Ovary (tissue), 9 donors: ENCODE results near the gene ING1. TPM values are rescaled to one million over a fixed set of nuclear protein-coding genes. Genes with fewer than 3 reads are reported as not detected.
"Not testable (repeated sequence)": the region's sequence is repeated elsewhere in the genome, so short reads cannot be mapped to it uniquely, and the experiment has no call there.

Experiments used
- DNase-seq, 5 donors: peaks; one replicate each; pipeline ENCODE4 v3.0.0-alpha.2; 2019 to 2020
- H3K27ac ChIP-seq, 2 donors: fragments of 200-600 bp; one replicate each; pipeline versions ENCODE4 v1.5.1 to v1.8.0; 2019 to 2022
- H3K27me3 ChIP-seq: fragments of 200-600 bp; one replicate; pipeline ENCODE4 v1.8.0; 2022
- H3K36me3 ChIP-seq: fragments of 200-600 bp; sonication (generic); one replicate; pipeline ENCODE4 v1.5.1; 2019
- H3K4me1 ChIP-seq: one replicate; pipeline ENCODE4 v1.8.1; 2013; ENCODE audit warnings: mild to moderate bottlenecking, moderate library complexity; ENCODE audit not compliant: insufficient read depth
- H3K4me3 ChIP-seq: fragments of 200-600 bp; sonication (generic); one replicate; pipeline ENCODE4 v1.5.1; 2017
- H3K9me3 ChIP-seq, 2 donors: fragments of 200-600 bp in 1 of 2; sonication (generic) in 1 of 2; one replicate each; pipeline versions ENCODE4 v1.5.1 to v1.8.1; 2013 to 2019; ENCODE audit warnings: mild to moderate bottlenecking in 1 of 2, moderate library complexity in 1 of 2
- CTCF ChIP-seq, 3 donors: fragments of 450-650 bp in 2 of 3; fragments of 200-600 bp in 1 of 3; IDR thresholded peaks; one replicate each; pipeline versions ENCODE4 v1.5.1 to v1.8.0; 2016 to 2022; ENCODE audit warnings: antibody characterized with exemption in 3 of 3, mild to moderate bottlenecking in 1 of 3
- EP300 ChIP-seq: sonication (generic); formaldehyde crosslinking; IDR thresholded peaks from one replicate; pipeline ENCODE4 v1.6.1; 2017; ENCODE audit warnings: antibody characterized with exemption
- POLR2A ChIP-seq: fragments of 450-650 bp; IDR thresholded peaks from one replicate; pipeline ENCODE4 v1.6.1; 2017; ENCODE audit warnings: antibody characterized with exemption, mild to moderate bottlenecking, moderate library complexity
- WGBS, 3 donors: extraction: QIAGEN DNeasy Blood & Tissue Kit in 1 of 3; methylation state at CpG; one replicate each; pipeline versions ENCODE4 v1.1.5 to v1.1.7; 2013 to 2017; 5-methylcytosine and 5-hydroxymethylcytosine counted together
- intact Hi-C, 4 donors: fragments of 100-400 bp; cut with DNase I; formaldehyde crosslinking; loops; one replicate each; pipeline versions ENCODE4 v1.11.0 to v1.15.1; 2022 to 2023
- polyA plus RNA-seq, 2 donors: library from polyadenylated mRNA; stranded (reverse); fragments of 200-250 nt in 1 of 2; fragments of 350-450 nt in 1 of 2; fragmentation: Illumina TruSeq in 1 of 2; extraction: RNeasy Lipid Tissue Mini Kit (QIAGEN cat#74804) in 1 of 2; gene quantifications; one replicate each; pipeline ENCODE4 v1.2.3, GENCODE V29; 2013 to 2014
- total RNA-seq, 7 donors: library from RNA; depleted of rRNA in 2 of 7; stranded (reverse); fragments of >200 nt in 2 of 7; fragmentation: NEBNext Ultra II Directional in 3 of 7; extraction: Animal tissue kit (Norgen Biotek cat#: 25700) in 3 of 7; gene quantifications; one replicate each; pipeline versions ENCODE4 v1.1.0 to v1.2.4, GENCODE V29; 2016 to 2023
- donor health status: DM: no; HTN: no; CAD: no; lungs with moderate emphysema.
- donor health status: DM: no; HTN: no; CAD: no.
- donor health status: Bipolar disorder and iron deficiency.
- donor health status: DM: yes; HTN: yes; CAD: no.
- donor health status: DM: no; HTN: no; CAD: no.
- donor health status: DM: yes; HTN: yes; CAD: no.

Gene ING1
- total and polyA plus RNA-seq, 9 donors: 11.2 to 34.5 (median 19.1) TPM

- Histone ChIP-seq H3K4me3 (no peak overlapping the region), H3K4me1 (peaks cover 10% of the 10 kb centered on the region), H3K9me3 (no peaks in the 10 kb centered on the region), H3K36me3 (no peaks in the 10 kb centered on the region), H3K27ac (no peak overlapping the region), H3K27me3 (no peaks in the 10 kb centered on the region)
- WGBS, 3 donors: 84 to 93% (median 89%) methylated on average over 16 of the region's 16 CpGs
- intact Hi-C loops: no loop called here
- no peak for DNase-seq
- TF ChIP-seq CTCF (IDR thresholded peaks at IDR 0.05): no peak
- no peak for TF ChIP-seq EP300
- no peak for TF ChIP-seq POLR2A
Observed at GRCh38 chr13:110687736-110688135, 25.8 kb upstream of the ING1 start.

GRCh38 chr13:110689041-110689440 is 24.5 kb upstream of the ING1 start:
- Histone ChIP-seq H3K4me1 (peaks cover 7% of the 10 kb centered on the region), H3K9me3 (no peaks in the 10 kb centered on the region), H3K27ac (no peak overlapping the region), H3K27me3 (no peaks in the 10 kb centered on the region), H3K36me3 (no peaks in the 10 kb centered on the region), H3K4me3 (no peak overlapping the region)
- DNase-seq: no peak
- TF ChIP-seq EP300 (no peak), POLR2A (no peak), CTCF (IDR thresholded peaks at IDR 0.05) (no peak)
- WGBS, 3 donors: 84 to 90% (median 90%) methylated on average over 9 of the region's 9 CpGs
- intact Hi-C loops: no loop called here

GRCh38 chr13:110689711-110690110 is 23.8 kb upstream of the ING1 start:
- TF ChIP-seq EP300 (no peak), POLR2A (no peak), CTCF (IDR thresholded peaks at IDR 0.05) (no peak)
- DNase-seq: no peak
- Histone ChIP-seq H3K27me3 (no peaks in the 10 kb centered on the region), H3K27ac (no peak overlapping the region), H3K4me3 (no peak overlapping the region), H3K4me1 (peaks cover 3% of the 10 kb centered on the region), H3K36me3 (no peaks in the 10 kb centered on the region), H3K9me3 (no peaks in the 10 kb centered on the region)
- WGBS, 3 donors: 88 to 89% (median 88%) methylated on average over 12 of the region's 12 CpGs
- intact Hi-C loops: no loop called here

- H3K9me3 ChIP-seq: no peaks in the 10 kb centered on the region
- TF ChIP-seq EP300: no peak
- TF ChIP-seq POLR2A: no peak
- TF ChIP-seq CTCF (IDR thresholded peaks at IDR 0.05): no peak
- no peak overlapping the region for H3K27ac ChIP-seq
- no peaks in the 10 kb centered on the region for H3K27me3 ChIP-seq
- H3K4me1 ChIP-seq: peaks cover 2% of the 10 kb centered on the region
- WGBS, 3 donors: 82 to 88% (median 85%) methylated on average over 8 of the region's 8 CpGs
- DNase-seq: no peak
- no peaks in the 10 kb centered on the region for H3K36me3 ChIP-seq
- H3K4me3 ChIP-seq: no peak overlapping the region
- intact Hi-C loops: no loop called here
Observed at GRCh38 chr13:110690516-110690915, 23.0 kb upstream of the ING1 start.

- intact Hi-C loops, H3K27ac ChIP-seq, DNase-seq, H3K27me3 ChIP-seq, H3K9me3 ChIP-seq, H3K4me3 ChIP-seq, H3K4me1 ChIP-seq, H3K36me3 ChIP-seq: not testable (repeated sequence)
- WGBS, 3 donors: 72 to 78% (median 77%) methylated on average over 7 of the region's 7 CpGs
Observed at GRCh38 chr13:110695774-110696173, 17.7 kb upstream of the ING1 start.
